ENCODE data around the gene VSIG10. TPM values are rescaled to one million over a fixed set of nuclear protein-coding genes. Genes with fewer than 3 reads are reported as not detected.

The VSIG10 gene
- total and polyA plus RNA-seq, 5 donors from 2014 or later = 0.64 to 3.1 (median 1.8) TPM

DNA sequence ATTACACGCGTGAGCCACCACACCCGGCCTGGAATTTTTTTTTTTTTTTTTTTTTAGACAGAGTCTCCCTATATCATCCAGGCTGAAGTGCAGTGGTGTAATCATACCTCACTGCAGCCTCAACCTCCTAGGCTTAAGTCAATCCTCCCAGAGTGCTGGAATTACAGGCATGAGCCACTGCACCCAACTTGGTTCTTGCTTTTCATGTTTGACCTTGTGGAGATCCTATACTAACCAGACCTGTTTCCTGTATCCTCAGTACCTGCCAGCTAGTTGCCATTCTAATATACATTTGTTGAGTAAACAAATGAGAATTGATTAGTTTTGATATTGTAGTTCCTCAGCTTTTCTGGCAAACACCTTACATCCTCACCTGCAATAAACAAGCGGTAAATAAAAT, 3.2 kb upstream of the VSIG10 start:
- H3K4me1 ChIP-seq (ENCODE audit: control insufficient read depth, insufficient read depth, low read length, poor library complexity, severe bottlenecking) = peaks cover 17% of the 10 kb centered on the region
- Mint-ChIP-seq H3K27ac (no peak overlapping the region), H3K27me3 (peaks cover 26% of the 10 kb centered on the region), H3K4me1 (peaks cover 0 to 8% (median 6%) of the 10 kb centered on the region in 4 donors), H3K36me3 (no peaks in the 10 kb centered on the region), H3K9me3 (peaks cover 0 to 4% (median 0%) of the 10 kb centered on the region in 7 donors), H3K4me3 (no peak overlapping the region)
- H3K27ac ChIP-seq (ENCODE audit: insufficient read depth, low read length, poor library complexity, severe bottlenecking) = no peak overlapping the region
- DNase-seq (no peak), ATAC-seq (ENCODE audit: low read depth in 2 of 2) (no peak)
- H3K4me3 ChIP-seq (ENCODE audit: low read depth, low read length) = no peak overlapping the region
- H3K9me3 ChIP-seq (ENCODE audit: control insufficient read depth in 2 of 2, low read length in 2 of 2) = no peaks in the 10 kb centered on the region
- H3K27me3 ChIP-seq (ENCODE audit: control insufficient read depth, insufficient read depth, low read length) = peaks cover 3% of the 10 kb centered on the region
- H3K36me3 ChIP-seq (ENCODE audit: control insufficient read depth, insufficient read depth, low read length) = no peaks in the 10 kb centered on the region

DNA sequence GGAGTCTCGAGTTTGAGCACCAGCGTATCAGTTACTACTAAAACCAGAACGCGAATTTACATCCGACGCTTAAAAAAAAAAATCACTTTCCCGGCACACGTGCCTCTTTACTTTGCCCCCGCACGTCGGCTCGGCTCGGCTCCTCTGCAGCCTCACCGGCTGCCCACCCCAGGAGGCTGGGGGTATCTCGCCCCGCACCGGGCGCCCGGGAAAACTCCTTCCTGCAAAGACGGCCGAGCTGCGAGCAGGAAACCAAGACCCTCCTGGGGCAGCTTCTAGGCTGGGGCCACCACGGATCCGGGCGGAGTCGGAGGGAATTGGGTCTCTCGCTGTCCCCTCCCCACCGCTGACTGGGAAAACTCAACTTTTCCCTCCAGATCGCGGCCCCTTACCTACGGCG, 610 bp downstream of the VSIG10 start:
- H3K27me3 ChIP-seq (ENCODE audit: control insufficient read depth, insufficient read depth, low read length) = peaks cover 3% of the 10 kb centered on the region
- H3K36me3 Mint-ChIP-seq = no peaks in the 10 kb centered on the region
- H3K9me3 ChIP-seq (ENCODE audit: control insufficient read depth in 2 of 2, low read length in 2 of 2) = no peaks in the 10 kb centered on the region
- no peak overlapping the region for H3K27ac Mint-ChIP-seq
- DNase-seq = peak in 1 of 3 donors; percentile 34
- H3K4me3 Mint-ChIP-seq = peak overlapping the region; percentile 72 to 96 (median 86)
- ATAC-seq (ENCODE audit: low read depth in 2 of 2) = peak; percentile 8 to 14
- no peak overlapping the region for H3K27ac ChIP-seq (ENCODE audit: insufficient read depth, low read length, poor library complexity, severe bottlenecking)
- H3K4me1 Mint-ChIP-seq = peaks cover 0 to 8% (median 6%) of the 10 kb centered on the region in 4 donors
- peaks cover 17% of the 10 kb centered on the region for H3K4me1 ChIP-seq (ENCODE audit: control insufficient read depth, insufficient read depth, low read length, poor library complexity, severe bottlenecking)
- peak overlapping the region; percentile 32 for H3K4me3 ChIP-seq (ENCODE audit: low read depth, low read length)
- peaks cover 0 to 4% (median 0%) of the 10 kb centered on the region in 7 donors for H3K9me3 Mint-ChIP-seq
- peaks cover 39% of the 10 kb centered on the region for H3K27me3 Mint-ChIP-seq
- H3K36me3 ChIP-seq (ENCODE audit: control insufficient read depth, insufficient read depth, low read length) = no peaks in the 10 kb centered on the region

DNA sequence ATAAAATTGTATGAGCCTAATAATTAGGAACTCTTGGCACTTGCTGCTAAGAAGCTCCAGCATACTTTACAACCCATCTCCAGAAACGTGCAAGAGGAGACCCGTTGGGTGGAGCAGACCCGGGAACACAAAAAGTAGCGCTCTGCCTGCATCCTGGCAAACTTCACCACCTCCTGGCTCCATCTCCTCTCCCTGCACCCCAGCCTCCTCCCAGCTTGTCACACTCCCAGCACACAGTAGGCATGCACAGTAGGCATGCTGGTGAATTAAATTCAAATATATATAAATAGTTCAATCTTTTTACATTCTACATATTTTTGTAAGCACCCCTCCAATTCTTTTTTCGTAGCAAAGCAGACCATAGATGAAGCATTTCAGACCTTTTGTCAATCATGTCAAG, 1.2 kb downstream of the VSIG10 start:
- peaks cover 0 to 4% (median 0%) of the 10 kb centered on the region in 7 donors for H3K9me3 Mint-ChIP-seq
- peaks cover 0 to 8% (median 6%) of the 10 kb centered on the region in 4 donors for H3K4me1 Mint-ChIP-seq
- H3K4me1 ChIP-seq (ENCODE audit: control insufficient read depth, insufficient read depth, low read length, poor library complexity, severe bottlenecking) = peaks cover 17% of the 10 kb centered on the region
- ATAC-seq (ENCODE audit: low read depth in 2 of 2) (no peak), DNase-seq (no peak)
- peak overlapping the region; percentile 72 to 96 (median 86) for H3K4me3 Mint-ChIP-seq
- no peaks in the 10 kb centered on the region for H3K9me3 ChIP-seq (ENCODE audit: control insufficient read depth in 2 of 2, low read length in 2 of 2)
- H3K27me3 Mint-ChIP-seq = peaks cover 39% of the 10 kb centered on the region
- H3K27ac ChIP-seq (ENCODE audit: insufficient read depth, low read length, poor library complexity, severe bottlenecking) = no peak overlapping the region
- H3K4me3 ChIP-seq (ENCODE audit: low read depth, low read length) = no peak overlapping the region
- H3K36me3 ChIP-seq (ENCODE audit: control insufficient read depth, insufficient read depth, low read length) = no peaks in the 10 kb centered on the region
- H3K36me3 Mint-ChIP-seq = no peaks in the 10 kb centered on the region
- H3K27ac Mint-ChIP-seq = peak overlapping the region in 1 of 3 donors; percentile 28
- peaks cover 3% of the 10 kb centered on the region for H3K27me3 ChIP-seq (ENCODE audit: control insufficient read depth, insufficient read depth, low read length)

DNA sequence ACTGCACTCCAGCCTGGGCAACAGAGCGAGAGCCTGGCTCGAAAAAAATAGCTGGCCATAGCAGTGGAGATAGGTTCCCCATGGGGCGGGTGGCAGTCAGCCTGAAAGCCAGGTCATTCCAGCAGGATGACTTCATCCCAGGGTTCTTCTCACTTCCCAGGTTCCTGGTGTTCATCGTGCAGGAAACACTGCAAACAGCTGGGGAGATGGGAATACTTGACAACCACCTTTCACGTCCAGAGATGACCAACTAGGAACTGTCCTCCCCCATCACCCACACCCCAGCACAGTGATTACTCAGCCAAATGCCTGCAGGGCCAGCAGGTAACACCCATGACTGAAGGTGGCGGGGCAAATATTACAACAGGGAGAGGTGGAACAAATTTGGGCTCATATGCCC, 1.7 kb downstream of the VSIG10 start:
- ATAC-seq (ENCODE audit: low read depth in 2 of 2) (no peak), DNase-seq (no peak)
- H3K4me1 Mint-ChIP-seq = peaks cover 0 to 8% (median 6%) of the 10 kb centered on the region in 4 donors
- H3K9me3 Mint-ChIP-seq = peaks cover 0 to 4% (median 0%) of the 10 kb centered on the region in 7 donors
- Histone ChIP-seq H3K4me1 (ENCODE audit: control insufficient read depth, insufficient read depth, low read length, poor library complexity, severe bottlenecking) (peaks cover 17% of the 10 kb centered on the region), H3K36me3 (ENCODE audit: control insufficient read depth, insufficient read depth, low read length) (no peaks in the 10 kb centered on the region), H3K27ac (ENCODE audit: insufficient read depth, low read length, poor library complexity, severe bottlenecking) (no peak overlapping the region), H3K4me3 (ENCODE audit: low read depth, low read length) (no peak overlapping the region), H3K9me3 (ENCODE audit: control insufficient read depth in 2 of 2, low read length in 2 of 2) (no peaks in the 10 kb centered on the region), H3K27me3 (ENCODE audit: control insufficient read depth, insufficient read depth, low read length) (peaks cover 3% of the 10 kb centered on the region)
- peak overlapping the region in 3 of 4 donors; percentile 28 to 72 (median 54) for H3K4me3 Mint-ChIP-seq
- no peak overlapping the region for H3K27ac Mint-ChIP-seq
- H3K27me3 Mint-ChIP-seq = peaks cover 38% of the 10 kb centered on the region
- no peaks in the 10 kb centered on the region for H3K36me3 Mint-ChIP-seq

DNA sequence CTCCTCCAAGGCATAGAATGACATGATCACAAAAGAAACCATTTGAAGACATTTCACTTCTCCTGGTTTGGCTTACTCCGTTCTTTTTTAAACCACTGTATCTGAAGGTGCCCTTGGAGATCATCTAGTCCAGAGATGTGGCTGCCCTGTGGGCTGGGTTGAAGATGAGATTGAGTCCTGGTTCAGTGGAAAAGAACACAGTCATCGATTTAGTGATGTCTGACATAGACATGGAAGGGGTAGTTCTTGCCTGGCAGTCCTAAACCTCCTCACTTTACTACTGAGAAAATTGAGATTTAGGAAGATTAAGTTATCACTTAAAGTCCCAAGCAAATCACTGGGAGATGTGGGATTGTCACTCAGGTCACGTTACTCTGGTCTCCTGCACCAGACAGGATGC, 2.8 kb downstream of the VSIG10 start:
- Mint-ChIP-seq H3K36me3 (no peaks in the 10 kb centered on the region), H3K27me3 (peaks cover 34% of the 10 kb centered on the region), H3K4me3 (peak overlapping the region in 1 of 4 donors; percentile 43), H3K27ac (no peak overlapping the region), H3K9me3 (peaks cover 0 to 4% (median 0%) of the 10 kb centered on the region in 7 donors), H3K4me1 (peaks cover 0 to 8% (median 6%) of the 10 kb centered on the region in 4 donors)
- DNase-seq (no peak), ATAC-seq (ENCODE audit: low read depth in 2 of 2) (no peak)
- H3K27ac ChIP-seq (ENCODE audit: insufficient read depth, low read length, poor library complexity, severe bottlenecking) = no peak overlapping the region
- no peaks in the 10 kb centered on the region for H3K9me3 ChIP-seq (ENCODE audit: control insufficient read depth in 2 of 2, low read length in 2 of 2)
- peaks cover 3% of the 10 kb centered on the region for H3K27me3 ChIP-seq (ENCODE audit: control insufficient read depth, insufficient read depth, low read length)
- H3K36me3 ChIP-seq (ENCODE audit: control insufficient read depth, insufficient read depth, low read length) = no peaks in the 10 kb centered on the region
- no peak overlapping the region for H3K4me3 ChIP-seq (ENCODE audit: low read depth, low read length)
- peaks cover 17% of the 10 kb centered on the region for H3K4me1 ChIP-seq (ENCODE audit: control insufficient read depth, insufficient read depth, low read length, poor library complexity, severe bottlenecking)

DNA sequence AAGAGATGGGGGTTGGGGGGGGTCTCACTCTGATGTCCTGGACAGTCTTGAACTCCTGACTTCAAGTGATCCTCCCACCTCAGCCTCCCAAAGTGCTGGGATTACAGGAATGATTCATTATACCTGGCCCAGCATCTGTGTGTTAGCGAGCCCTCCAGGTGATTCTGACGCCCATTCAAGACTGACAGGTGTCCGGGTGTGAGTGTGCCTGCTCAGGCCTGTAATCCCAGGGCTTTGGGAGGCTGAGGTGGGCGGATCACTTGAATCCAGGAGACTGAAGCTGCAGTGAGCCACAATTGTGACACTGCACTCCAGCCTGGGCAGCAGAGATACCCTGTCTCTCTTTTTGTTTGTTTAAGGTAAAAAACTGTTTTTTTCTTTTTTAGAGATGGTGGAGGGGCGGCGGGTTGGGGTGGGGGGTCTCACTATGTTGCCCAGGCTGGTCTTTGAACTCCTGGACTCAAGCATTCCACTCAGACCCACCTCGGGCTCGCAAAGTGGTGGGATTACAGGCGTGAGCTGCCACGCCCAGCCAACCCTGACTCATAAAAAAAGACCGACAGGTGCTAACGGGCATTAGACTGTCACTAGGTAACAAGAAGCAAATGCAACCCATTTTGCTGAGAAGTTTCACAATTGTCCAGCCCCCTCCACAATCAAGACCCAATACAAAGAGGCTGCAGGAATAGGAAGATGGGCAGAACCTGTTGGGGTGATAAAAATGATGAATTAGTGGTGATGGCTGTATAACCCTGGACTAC, 4.7 kb downstream of the VSIG10 start:
- Histone ChIP-seq H3K4me1 (ENCODE audit: control insufficient read depth, insufficient read depth, low read length, poor library complexity, severe bottlenecking) (peaks cover 12% of the 10 kb centered on the region), H3K9me3 (ENCODE audit: control insufficient read depth in 2 of 2, low read length in 2 of 2) (no peaks in the 10 kb centered on the region), H3K27me3 (ENCODE audit: control insufficient read depth, insufficient read depth, low read length) (peaks cover 3% of the 10 kb centered on the region), H3K36me3 (ENCODE audit: control insufficient read depth, insufficient read depth, low read length) (no peaks in the 10 kb centered on the region), H3K27ac (ENCODE audit: insufficient read depth, low read length, poor library complexity, severe bottlenecking) (no peak overlapping the region), H3K4me3 (ENCODE audit: low read depth, low read length) (no peak overlapping the region)
- Mint-ChIP-seq H3K9me3 (peaks cover 0 to 2% (median 0%) of the 10 kb centered on the region in 7 donors), H3K27me3 (peaks cover 24% of the 10 kb centered on the region), H3K27ac (no peak overlapping the region), H3K4me1 (peaks cover 0 to 6% (median 3%) of the 10 kb centered on the region in 4 donors), H3K36me3 (no peaks in the 10 kb centered on the region), H3K4me3 (no peak overlapping the region)
- ATAC-seq (ENCODE audit: low read depth in 2 of 2) (no peak), DNase-seq (no peak)

DNA sequence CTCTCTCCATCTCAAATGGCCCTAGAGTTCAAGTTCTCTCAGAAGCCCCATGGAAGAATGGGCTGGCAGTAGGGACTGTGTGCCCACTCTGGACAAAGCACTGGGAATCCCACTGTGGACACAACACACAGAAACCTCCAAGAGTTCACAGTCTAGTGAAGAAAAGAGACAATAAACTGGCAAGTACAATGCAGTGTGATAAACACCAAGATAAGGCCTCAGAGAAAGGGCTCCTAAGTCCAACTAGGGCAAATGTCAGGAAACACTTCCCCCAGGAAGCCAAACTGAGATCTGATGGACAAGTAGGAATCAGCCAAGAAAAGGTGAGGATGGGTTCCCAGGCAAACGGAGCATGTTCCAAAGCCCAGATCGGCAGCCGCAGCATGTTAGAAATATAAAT, 5.4 kb downstream of the VSIG10 start:
- no peak for ATAC-seq (ENCODE audit: low read depth in 2 of 2)
- Histone ChIP-seq H3K27me3 (ENCODE audit: control insufficient read depth, insufficient read depth, low read length) (peaks cover 3% of the 10 kb centered on the region), H3K9me3 (ENCODE audit: control insufficient read depth in 2 of 2, low read length in 2 of 2) (no peaks in the 10 kb centered on the region), H3K36me3 (ENCODE audit: control insufficient read depth, insufficient read depth, low read length) (no peaks in the 10 kb centered on the region), H3K27ac (ENCODE audit: insufficient read depth, low read length, poor library complexity, severe bottlenecking) (no peak overlapping the region), H3K4me3 (ENCODE audit: low read depth, low read length) (no peak overlapping the region), H3K4me1 (ENCODE audit: control insufficient read depth, insufficient read depth, low read length, poor library complexity, severe bottlenecking) (peaks cover 6% of the 10 kb centered on the region)
- Mint-ChIP-seq H3K36me3 (no peaks in the 10 kb centered on the region), H3K27ac (no peak overlapping the region), H3K27me3 (peaks cover 24% of the 10 kb centered on the region), H3K4me3 (no peak overlapping the region), H3K4me1 (peaks cover 0 to 6% (median 3%) of the 10 kb centered on the region in 4 donors), H3K9me3 (peaks cover 0 to 2% (median 0%) of the 10 kb centered on the region in 7 donors)
- no peak for DNase-seq

DNA sequence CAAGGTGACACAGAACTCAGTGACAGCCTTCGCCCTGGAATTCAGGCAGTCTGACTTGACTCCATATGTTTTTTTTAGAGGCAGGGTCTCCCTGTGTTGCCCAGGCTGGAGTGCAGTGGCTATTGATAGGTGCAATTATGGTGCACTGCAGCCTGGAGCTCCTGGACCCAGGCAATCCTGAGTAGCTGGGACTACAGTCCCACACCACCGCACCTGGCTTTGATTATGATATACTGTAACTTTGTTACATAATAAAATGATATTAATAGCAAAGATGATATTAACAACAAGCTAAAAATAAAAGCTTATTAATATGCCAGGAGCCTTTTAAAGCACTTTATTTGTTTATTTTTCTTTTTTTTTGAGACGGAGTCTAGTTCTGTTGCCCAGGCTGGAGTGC, 9.8 kb downstream of the VSIG10 start:
- H3K4me3 Mint-ChIP-seq = no peak overlapping the region
- no peaks in the 10 kb centered on the region for H3K36me3 Mint-ChIP-seq
- Histone ChIP-seq H3K36me3 (ENCODE audit: control insufficient read depth, insufficient read depth, low read length) (no peaks in the 10 kb centered on the region), H3K27me3 (ENCODE audit: control insufficient read depth, insufficient read depth, low read length) (no peaks in the 10 kb centered on the region), H3K4me3 (ENCODE audit: low read depth, low read length) (no peak overlapping the region), H3K4me1 (ENCODE audit: control insufficient read depth, insufficient read depth, low read length, poor library complexity, severe bottlenecking) (no peaks in the 10 kb centered on the region), H3K27ac (ENCODE audit: insufficient read depth, low read length, poor library complexity, severe bottlenecking) (no peak overlapping the region), H3K9me3 (ENCODE audit: control insufficient read depth in 2 of 2, low read length in 2 of 2) (no peaks in the 10 kb centered on the region)
- H3K27ac Mint-ChIP-seq = no peak overlapping the region
- ATAC-seq (ENCODE audit: low read depth in 2 of 2) (no peak), DNase-seq (no peak)
- no peaks in the 10 kb centered on the region for H3K9me3 Mint-ChIP-seq
- no peaks in the 10 kb centered on the region for H3K27me3 Mint-ChIP-seq
- H3K4me1 Mint-ChIP-seq = no peaks in the 10 kb centered on the region

Measured in CD4-positive, CD25-positive, alpha-beta regulatory T cell (primary cell).